Pericardium fibroblast (primary cell): ENCODE measurements around the gene LSM8. TPM values are rescaled to one million over a fixed set of nuclear protein-coding genes. Genes with fewer than 3 reads are reported as not detected.

ENCODE experiments used
- total RNA-seq: library from RNA; depleted of rRNA; stranded (reverse); fragments of >200 nt; gene quantifications from 2 replicates; pipeline ENCODE4 v1.2.3, GENCODE V29; 2015

LSM8 gene
- 13.3 and 38.5 TPM in 2 replicates for total RNA-seq

GRCh38 chr7:118183786-118184564, at the start of gene LSM8:
Gene LSM8, plus strand, starts transcription at chr7:118184164. Its CDS starts 60 bp downstream, at chr7:118184224.

GRCh38 chr7:118224521-118224920, 40.6 kb downstream of the LSM8 start, which contains the start of gene ANKRD7:
Gene ANKRD7, plus strand, starts transcription at chr7:118224704. Its CDS starts 127 bp downstream, at chr7:118224831.

Other genes starting within 250 kb of the LSM8 start
- gene ANKRD7, start 40.5 kb downstream of the LSM8 start, total RNA-seq = 0.26 TPM in 1 of 2 replicates, not detected in the other